Measurements from ENCODE around the gene KNTC1.

DNA sequence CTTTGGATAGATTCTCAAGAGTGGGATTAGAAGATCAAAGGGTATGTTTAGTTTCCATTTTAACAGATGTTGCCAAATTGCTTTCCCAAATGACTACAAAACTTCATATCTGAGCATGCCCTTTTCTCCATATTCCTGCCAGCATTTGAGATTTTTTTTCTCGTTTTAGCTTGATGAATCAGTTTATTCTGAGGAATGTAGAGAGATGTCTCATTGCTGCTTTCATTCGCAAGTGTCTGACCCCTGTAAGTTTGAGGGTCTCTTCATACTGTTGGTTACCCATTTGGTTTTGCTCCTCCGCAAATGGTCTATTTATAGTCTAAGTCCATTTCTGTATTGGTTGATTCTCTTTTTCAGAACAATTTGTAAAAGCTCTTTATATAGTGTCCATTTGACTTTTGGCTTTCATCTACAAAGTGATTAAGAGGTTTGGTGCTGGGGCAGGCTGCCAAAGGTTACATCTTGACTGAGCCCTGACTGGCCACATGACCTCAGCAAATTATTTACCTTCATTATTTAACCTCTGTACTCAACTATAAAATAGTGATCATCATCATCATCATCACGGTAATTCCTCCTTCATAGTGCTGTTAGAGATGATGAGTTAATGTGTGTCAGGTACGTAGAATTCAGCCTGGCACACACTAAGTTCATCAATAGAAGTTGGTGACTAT is 142.5 kb downstream of the KNTC1 start:
- no peak for TF ChIP-seq POLR2A (IDR thresholded peaks at IDR 0.05)
- TF ChIP-seq, protein P1, sequence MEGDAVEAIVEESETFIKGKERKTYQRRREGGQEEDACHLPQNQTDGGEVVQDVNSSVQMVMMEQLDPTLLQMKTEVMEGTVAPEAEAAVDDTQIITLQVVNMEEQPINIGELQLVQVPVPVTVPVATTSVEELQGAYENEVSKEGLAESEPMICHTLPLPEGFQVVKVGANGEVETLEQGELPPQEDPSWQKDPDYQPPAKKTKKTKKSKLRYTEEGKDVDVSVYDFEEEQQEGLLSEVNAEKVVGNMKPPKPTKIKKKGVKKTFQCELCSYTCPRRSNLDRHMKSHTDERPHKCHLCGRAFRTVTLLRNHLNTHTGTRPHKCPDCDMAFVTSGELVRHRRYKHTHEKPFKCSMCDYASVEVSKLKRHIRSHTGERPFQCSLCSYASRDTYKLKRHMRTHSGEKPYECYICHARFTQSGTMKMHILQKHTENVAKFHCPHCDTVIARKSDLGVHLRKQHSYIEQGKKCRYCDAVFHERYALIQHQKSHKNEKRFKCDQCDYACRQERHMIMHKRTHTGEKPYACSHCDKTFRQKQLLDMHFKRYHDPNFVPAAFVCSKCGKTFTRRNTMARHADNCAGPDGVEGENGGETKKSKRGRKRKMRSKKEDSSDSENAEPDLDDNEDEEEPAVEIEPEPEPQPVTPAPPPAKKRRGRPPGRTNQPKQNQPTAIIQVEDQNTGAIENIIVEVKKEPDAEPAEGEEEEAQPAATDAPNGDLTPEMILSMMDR (IDR thresholded peaks at IDR 0.05 in 4 of 5, conservative IDR thresholded peaks at IDR 0.05 in 1 of 5): no peak

All from gastrocnemius medialis (tissue), 4 donors.